Skeletal muscle tissue (tissue), 4 donors: ENCODE results near the gene BRAT1. TPM values are rescaled to one million over a fixed set of nuclear protein-coding genes. Genes with fewer than 3 reads are reported as not detected.
"Not testable (repeated sequence)": the region's sequence is repeated elsewhere in the genome, so short reads cannot be mapped to it uniquely, and the experiment has no call there.

Experiments used
- H3K27ac ChIP-seq: one replicate; pipeline ENCODE4 v1.7.0; 2013; ENCODE audit warnings: mild to moderate bottlenecking, low read depth, low read length, inconsistent platforms
- H3K27me3 ChIP-seq, 3 donors: one replicate each; pipeline ENCODE4 v1.7.0; 2013; ENCODE audit warnings: low read length in 3 of 3; ENCODE audit not compliant: control insufficient read depth in 3 of 3, insufficient read depth in 3 of 3
- H3K36me3 ChIP-seq, 3 donors: one replicate each; pipeline ENCODE4 v1.7.0; 2013; ENCODE audit warnings: low read length in 3 of 3; ENCODE audit not compliant: control insufficient read depth in 3 of 3, insufficient read depth in 3 of 3
- H3K4me1 ChIP-seq, 3 donors: one replicate each; pipeline ENCODE4 v1.7.0; 2013; ENCODE audit warnings: low read length in 3 of 3, mild to moderate bottlenecking in 3 of 3; ENCODE audit not compliant: control insufficient read depth in 3 of 3, insufficient read depth in 3 of 3
- H3K4me3 ChIP-seq, 3 donors: one replicate each; pipeline ENCODE4 v1.7.0; 2013; ENCODE audit warnings: low read length in 3 of 3
- H3K9ac ChIP-seq, 3 donors: one replicate each; pipeline ENCODE4 v1.7.0; 2013; ENCODE audit warnings: low read length in 3 of 3, mild to moderate bottlenecking in 3 of 3, moderate library complexity in 2 of 3, low read depth in 1 of 3
- H3K9me3 ChIP-seq, 3 donors: one replicate each; pipeline ENCODE4 v1.7.0; 2013; ENCODE audit warnings: low read length in 3 of 3; ENCODE audit not compliant: control insufficient read depth in 3 of 3
- total RNA-seq: library from RNA; depleted of rRNA; stranded (reverse); fragments of >200 nt; gene quantifications from one replicate; pipeline ENCODE4 v1.2.3, GENCODE V29; 2014
- donor health status: Osteomylitis.

BRAT1 gene
- total RNA-seq, 1 donor from 2014 or later = 18.3 TPM

DNA sequence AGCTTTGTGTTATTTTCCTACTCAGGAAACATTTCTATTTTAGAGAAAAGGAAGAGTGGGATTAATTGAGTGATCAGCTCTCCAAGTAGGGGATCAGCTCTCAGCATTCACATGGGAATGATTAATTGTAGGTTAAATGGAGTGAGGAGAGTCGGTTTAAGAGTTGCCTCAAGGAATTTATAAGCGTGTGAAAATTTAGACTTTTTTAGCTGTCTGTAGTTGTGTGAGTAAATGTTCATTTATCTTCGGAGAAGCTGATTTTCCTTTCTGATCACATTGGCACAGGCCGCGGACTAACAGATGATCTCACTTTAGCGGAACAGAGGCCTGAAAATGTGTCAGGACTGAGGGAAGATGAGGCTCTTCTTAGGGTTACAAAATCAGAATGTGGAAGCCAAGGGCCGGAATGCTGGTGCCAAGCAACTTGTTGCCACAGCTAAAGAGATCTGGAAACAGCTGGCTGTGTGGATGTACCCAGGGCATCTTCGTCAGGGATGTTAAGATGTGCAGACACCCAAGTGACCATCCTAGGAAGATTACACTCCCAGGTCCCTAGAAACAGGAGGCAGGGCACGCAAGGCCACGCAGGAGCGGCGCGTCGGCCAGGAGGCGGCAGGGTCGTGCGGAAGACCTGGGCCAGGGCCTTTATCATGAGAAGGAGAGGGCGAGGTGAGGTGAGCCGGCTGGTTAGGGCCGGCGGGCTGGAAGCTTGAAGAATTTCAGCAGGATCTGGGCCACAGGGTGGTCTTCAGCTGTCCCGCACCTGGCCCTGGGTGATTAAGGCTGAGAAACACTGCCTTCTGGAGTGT lies 41.3 kb upstream of the BRAT1 start:
- H3K4me1 ChIP-seq = no peaks in the 10 kb centered on the region
- H3K36me3 ChIP-seq = peaks cover 28 to 39% (median 29%) of the 10 kb centered on the region in 3 donors
- H3K27me3 ChIP-seq = no peaks in the 10 kb centered on the region
- H3K9me3 ChIP-seq = no peaks in the 10 kb centered on the region
- no peak overlapping the region for H3K9ac ChIP-seq
- no peak overlapping the region for H3K27ac ChIP-seq
- no peak overlapping the region for H3K4me3 ChIP-seq

DNA sequence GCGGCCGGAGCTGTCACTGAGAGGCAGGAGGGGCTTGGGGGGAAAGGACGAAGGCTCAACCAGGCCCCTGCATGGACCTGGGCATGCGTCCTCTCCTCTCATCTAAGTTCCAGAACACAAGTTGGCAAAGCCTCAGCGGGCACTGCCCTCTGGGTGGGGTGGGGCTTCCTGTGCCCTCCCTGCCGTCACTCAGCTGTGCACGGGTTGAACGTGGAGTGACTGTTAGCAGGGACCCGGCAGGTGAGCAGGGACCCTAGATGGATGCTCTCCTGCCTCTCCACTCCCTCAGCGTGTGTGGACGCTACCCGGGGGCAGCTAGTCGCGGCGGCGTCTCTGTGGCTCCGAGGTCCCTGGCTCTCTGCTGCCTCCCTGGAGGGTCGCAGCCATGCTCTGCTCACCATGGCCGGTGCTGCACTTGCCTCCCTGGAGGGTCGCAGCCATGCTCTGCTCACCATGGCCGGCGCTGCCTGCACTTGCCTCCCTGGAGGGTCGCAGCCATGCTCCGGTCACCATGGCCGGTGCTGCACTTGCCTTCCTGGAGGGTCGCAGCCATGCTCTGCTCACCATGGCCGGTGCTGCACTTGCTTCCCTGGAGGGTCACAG lies 40.0 kb upstream of the BRAT1 start:
- Histone ChIP-seq H3K27ac (no peak overlapping the region), H3K36me3 (peaks cover 26 to 34% (median 29%) of the 10 kb centered on the region in 3 donors), H3K9ac (no peak overlapping the region), H3K27me3 (no peaks in the 10 kb centered on the region), H3K4me3 (no peak overlapping the region), H3K9me3 (no peaks in the 10 kb centered on the region), H3K4me1 (no peaks in the 10 kb centered on the region)

DNA sequence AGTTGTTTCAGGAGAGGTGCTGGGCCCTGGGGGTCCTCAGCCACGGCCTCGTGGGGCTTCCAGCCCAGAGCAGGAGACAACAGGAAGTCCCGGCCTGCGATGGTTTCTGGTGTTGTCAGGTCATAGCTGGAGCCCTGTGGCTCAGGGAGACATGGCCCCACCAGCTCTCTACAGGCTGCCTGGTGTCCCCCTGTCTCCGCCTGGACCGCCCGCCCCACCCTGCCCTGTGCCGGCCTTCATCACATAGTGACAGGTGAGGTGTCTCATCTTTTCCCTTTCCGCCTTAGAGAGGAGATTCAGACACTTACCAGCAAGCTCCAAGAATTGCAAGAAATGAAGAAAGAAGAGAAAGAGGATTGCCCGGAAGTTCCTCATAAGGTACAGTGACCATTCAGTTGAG lies 39.3 kb upstream of the BRAT1 start:
- Histone ChIP-seq H3K9ac (no peak overlapping the region), H3K36me3 (peaks cover 26 to 36% (median 26%) of the 10 kb centered on the region in 3 donors), H3K4me3 (no peak overlapping the region), H3K9me3 (no peaks in the 10 kb centered on the region), H3K27ac (no peak overlapping the region), H3K4me1 (no peaks in the 10 kb centered on the region), H3K27me3 (no peaks in the 10 kb centered on the region)

DNA sequence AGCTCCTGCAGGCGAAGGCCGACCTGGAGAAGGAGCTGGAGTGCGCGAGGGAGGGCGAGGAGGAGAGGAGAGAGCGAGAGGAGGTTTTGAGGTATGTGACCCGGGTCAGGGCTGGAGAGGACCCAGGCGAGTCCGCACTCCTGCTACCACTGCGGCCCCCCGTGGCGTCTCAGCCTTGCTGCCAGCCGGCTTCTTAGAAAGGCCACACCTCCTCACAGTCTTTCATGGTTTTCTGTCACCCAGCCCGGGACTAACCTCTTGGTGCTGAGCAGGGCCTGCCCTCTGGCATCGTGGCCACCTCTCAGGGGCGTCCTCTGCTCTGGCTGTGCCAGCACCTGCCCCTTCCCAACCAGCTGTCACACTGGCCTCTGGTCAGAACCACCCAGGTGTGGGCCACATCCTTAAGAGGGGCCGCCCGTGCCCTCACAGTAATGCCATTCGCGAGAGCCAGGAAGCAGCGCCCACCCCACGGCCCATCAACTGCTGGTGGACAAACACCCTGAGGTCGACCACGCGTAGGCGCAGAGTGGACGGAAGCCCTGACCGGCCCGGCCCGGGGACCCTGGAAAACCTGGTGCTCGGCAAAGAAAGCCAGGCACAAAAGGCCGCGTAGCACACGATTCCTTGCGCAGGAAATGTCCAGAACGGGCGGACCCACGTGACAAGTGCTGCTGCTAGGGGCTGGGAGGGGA lies 37.9 kb upstream of the BRAT1 start:
- Histone ChIP-seq H3K36me3 (peaks cover 23 to 28% (median 24%) of the 10 kb centered on the region in 3 donors), H3K9me3 (no peaks in the 10 kb centered on the region), H3K27me3 (no peaks in the 10 kb centered on the region), H3K4me1 (no peaks in the 10 kb centered on the region), H3K9ac (no peak overlapping the region), H3K4me3 (no peak overlapping the region), H3K27ac (no peak overlapping the region)

DNA sequence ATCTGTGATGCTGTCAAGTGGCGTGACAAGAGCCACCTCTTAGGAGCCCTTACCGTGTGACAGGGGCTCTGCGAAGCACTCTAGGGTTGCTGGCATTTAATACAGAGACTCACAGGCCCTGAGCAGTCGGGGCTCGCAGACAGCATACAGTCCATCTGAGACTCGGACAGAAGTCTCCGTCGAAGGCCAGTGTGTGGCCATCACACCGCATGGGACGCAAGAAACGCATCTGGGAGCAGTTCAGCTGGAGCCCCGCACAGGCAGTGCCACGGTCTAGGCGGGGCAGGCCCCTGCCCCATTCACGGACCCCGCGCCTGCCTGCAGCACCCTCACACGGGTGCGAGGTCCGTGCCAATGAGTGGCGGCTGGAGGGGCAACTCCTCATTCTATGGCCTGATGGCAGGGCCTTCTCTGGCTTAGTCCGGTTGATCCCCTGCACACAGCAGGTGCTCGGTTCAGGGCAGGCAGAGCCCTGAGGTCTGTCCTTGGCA lies 37.1 kb upstream of the BRAT1 start:
- Histone ChIP-seq H3K4me1 (no peaks in the 10 kb centered on the region), H3K9me3 (no peaks in the 10 kb centered on the region), H3K4me3 (no peak overlapping the region), H3K36me3 (peaks cover 23 to 29% (median 24%) of the 10 kb centered on the region in 3 donors), H3K27me3 (no peaks in the 10 kb centered on the region), H3K9ac (no peak overlapping the region), H3K27ac (no peak overlapping the region)

DNA sequence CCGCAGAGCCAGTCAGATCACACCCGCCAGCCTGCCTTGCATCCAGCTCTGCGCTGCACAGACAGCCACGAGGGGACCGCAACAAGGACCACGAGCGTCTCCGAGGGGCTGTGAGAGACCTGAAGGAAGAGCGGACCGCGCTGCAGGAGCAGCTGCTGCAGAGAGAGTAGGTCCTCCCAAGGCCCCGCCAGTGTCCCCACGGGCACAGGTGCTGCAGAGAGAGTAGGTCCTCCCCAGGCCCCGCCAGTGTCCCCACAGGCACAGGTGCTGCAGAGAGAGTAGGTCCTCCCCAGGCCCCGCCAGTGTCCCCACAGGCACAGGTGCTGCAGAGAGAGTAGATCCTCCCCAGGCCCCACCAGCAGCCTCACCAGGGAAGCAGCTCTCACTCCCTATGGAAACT lies 34.6 kb upstream of the BRAT1 start:
- not testable (repeated sequence) for H3K9ac ChIP-seq, H3K27ac ChIP-seq, H3K4me3 ChIP-seq, H3K27me3 ChIP-seq, H3K4me1 ChIP-seq, H3K9me3 ChIP-seq
- H3K36me3 ChIP-seq = peaks cover 26 to 29% (median 28%) of the 10 kb centered on the region in 3 donors

DNA sequence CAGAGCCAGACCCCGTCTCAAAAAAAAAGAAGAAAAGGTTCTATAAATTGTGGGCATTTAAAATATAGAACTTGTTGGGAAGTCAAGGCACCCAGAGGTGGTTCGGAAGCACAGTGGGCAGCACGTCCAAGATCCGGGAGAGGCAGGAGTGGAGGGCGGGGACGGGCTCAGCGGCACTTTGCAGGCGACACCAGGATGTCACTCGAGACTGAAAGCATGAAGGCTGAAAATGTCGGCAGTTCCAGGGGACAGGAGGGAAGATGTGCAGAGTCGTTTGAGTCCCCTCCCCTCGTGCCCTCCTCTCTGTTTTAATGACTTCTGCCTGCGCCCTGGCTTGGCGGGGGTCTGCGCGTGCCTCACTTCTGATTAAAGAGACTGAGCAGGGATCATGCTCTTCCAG lies 34.0 kb upstream of the BRAT1 start:
- Histone ChIP-seq H3K36me3 (peaks cover 25 to 33% (median 28%) of the 10 kb centered on the region in 3 donors), H3K9me3 (no peaks in the 10 kb centered on the region)

DNA sequence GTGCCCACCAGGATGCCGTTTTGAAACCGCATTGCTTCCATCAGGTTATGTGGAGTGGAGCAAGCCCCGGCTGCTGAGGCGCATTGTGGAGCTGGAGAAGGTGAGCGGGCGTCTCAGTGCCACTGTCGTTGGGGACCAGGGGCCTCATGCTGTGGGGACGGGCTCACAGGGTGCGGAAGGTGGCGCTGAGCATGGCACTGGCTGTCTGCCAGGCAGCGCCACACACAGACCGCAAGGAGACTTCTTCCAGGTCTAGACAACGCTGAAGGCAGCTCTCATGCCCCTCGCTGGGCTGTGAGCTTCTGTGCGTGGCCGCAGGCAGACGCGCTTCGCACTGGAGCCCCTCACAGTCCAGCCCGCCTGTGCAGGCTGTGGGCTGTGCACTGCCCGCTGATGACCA lies 32.5 kb upstream of the BRAT1 start:
- H3K27ac ChIP-seq = no peak overlapping the region
- peaks cover 21 to 30% (median 30%) of the 10 kb centered on the region in 3 donors for H3K36me3 ChIP-seq
- no peaks in the 10 kb centered on the region for H3K27me3 ChIP-seq
- H3K4me1 ChIP-seq = no peaks in the 10 kb centered on the region
- H3K9me3 ChIP-seq = no peaks in the 10 kb centered on the region
- no peak overlapping the region for H3K9ac ChIP-seq
- no peak overlapping the region for H3K4me3 ChIP-seq

More for the DNA sequence above, 34.0 kb upstream of the BRAT1 start:
- Histone ChIP-seq H3K27me3 (no peaks in the 10 kb centered on the region), H3K9ac (no peak overlapping the region), H3K4me1 (no peaks in the 10 kb centered on the region), H3K27ac (no peak overlapping the region), H3K4me3 (no peak overlapping the region)

DNA sequence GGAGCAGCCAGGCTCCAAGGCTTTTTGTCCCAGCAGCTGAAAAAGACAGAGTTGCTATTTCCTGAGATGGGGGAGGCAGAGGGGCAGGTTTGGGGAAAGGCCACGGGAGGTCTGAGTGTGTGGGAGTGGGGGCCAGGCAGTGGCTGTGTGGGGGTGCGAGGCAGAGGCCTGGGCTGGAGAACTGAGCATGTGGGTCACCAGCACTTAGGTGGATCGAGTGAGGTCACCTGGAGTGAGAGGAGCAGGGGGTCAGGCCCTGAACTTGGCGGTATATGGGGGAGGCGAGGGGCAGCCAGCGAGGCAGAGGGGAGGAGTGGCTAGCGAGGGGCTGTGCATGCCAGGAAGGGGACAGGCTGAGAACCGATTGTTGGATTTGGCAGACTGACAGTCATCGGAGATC lies 31.8 kb upstream of the BRAT1 start:
- Histone ChIP-seq H3K36me3 (peaks cover 18 to 24% (median 23%) of the 10 kb centered on the region in 3 donors), H3K9ac (no peak overlapping the region), H3K27me3 (no peaks in the 10 kb centered on the region), H3K27ac (no peak overlapping the region), H3K9me3 (no peaks in the 10 kb centered on the region), H3K4me1 (no peaks in the 10 kb centered on the region), H3K4me3 (no peak overlapping the region)
